ENCODE data around the gene GABRG2. TPM values are rescaled to one million over a fixed set of nuclear protein-coding genes. Genes with fewer than 3 reads are reported as not detected.

GABRG2 gene
- total RNA-seq, 2 donors from 2014 or later = not detected

Other genes starting within 250 kb of the GABRG2 start
- not detected for gene GABRA1, start 219.7 kb upstream of the GABRG2 start, total RNA-seq